Retinal pigment epithelial cell (primary cell): ENCODE measurements around the gene ESPN.
A peak's percentile ranks its signal among the peaks of the same experiment; 100 is the strongest.

ENCODE experiments used
- DNase-seq: peaks from one replicate; pipeline ENCODE4 v3.0.0-alpha.2; 2010; ENCODE audit warnings: low read depth
- H3K4me3 ChIP-seq: 2 replicates; pipeline ENCODE4 v1.5.1; 2011; ENCODE audit warnings: mild to moderate bottlenecking, low read length, control low read depth, moderate library complexity
- TF ChIP-seq, protein P1 (sequence below): conservative IDR thresholded peaks from 2 replicates; pipeline ENCODE4 v1.5.1; 2011; ENCODE audit warnings: low read depth, low read length, control low read depth, inconsistent platforms

ESPN gene

DNA sequence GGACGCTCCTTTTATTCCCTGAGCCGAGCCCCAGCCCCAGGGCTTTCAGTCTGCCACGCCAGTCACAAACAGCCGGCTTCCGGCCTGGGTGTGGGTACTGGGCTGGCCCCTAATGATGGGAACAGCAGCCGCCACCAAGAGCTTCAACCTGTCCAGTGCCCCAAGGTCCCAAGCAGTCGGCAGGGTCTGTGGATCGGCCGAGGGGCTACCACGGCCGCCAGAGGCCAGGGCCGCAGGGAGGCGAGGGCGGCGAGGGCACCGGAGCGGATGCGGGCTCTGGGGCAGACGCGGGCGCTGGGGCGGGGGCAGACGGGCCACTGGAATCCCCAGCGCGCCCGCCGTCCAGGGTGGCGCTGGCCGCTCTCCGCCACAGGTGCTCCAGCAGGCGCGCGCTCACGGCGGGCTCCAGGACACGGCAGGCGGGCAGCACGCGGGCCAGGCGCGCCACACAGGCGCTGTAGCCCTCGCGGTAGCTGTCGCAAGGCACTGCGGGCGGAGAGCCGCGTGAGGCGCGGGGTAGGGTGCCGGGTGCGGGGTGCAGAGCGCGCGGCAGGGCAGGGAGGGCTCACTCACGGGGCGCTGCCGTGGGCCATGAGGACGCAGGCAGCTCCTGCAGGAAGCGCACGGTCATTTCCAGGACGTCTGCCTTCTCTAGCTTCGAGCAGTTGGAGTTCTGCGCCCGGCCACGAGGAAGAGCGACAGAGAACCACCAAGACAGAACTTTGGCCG lies 5.7 kb upstream of the ESPN start:
- TF ChIP-seq, protein P1, sequence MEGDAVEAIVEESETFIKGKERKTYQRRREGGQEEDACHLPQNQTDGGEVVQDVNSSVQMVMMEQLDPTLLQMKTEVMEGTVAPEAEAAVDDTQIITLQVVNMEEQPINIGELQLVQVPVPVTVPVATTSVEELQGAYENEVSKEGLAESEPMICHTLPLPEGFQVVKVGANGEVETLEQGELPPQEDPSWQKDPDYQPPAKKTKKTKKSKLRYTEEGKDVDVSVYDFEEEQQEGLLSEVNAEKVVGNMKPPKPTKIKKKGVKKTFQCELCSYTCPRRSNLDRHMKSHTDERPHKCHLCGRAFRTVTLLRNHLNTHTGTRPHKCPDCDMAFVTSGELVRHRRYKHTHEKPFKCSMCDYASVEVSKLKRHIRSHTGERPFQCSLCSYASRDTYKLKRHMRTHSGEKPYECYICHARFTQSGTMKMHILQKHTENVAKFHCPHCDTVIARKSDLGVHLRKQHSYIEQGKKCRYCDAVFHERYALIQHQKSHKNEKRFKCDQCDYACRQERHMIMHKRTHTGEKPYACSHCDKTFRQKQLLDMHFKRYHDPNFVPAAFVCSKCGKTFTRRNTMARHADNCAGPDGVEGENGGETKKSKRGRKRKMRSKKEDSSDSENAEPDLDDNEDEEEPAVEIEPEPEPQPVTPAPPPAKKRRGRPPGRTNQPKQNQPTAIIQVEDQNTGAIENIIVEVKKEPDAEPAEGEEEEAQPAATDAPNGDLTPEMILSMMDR = no peak
- H3K4me3 ChIP-seq = no peak overlapping the region
- DNase-seq = no peak

DNA sequence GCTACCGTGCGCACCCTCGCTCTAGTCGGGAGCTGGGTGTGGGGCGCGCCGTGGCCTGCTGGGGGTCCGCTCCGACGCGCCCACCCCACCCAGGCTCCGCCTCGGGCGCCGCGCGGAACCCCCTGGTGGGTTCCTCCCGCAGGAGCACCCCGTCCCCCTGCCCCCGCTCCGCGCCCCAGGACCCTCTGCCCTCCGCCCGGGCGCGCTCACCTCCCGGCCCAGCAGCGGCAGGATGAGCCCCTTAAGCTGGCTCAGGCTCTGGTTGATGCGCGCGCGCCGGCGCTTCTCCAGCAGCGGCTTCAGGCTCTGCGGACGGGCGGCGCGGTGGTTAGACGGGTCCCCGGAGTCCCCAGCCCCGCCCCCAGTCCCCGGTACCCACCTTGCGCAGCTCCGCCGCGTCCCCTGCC lies 5.2 kb upstream of the ESPN start:
- TF ChIP-seq, protein P1 = no peak
- peak overlapping the region; percentile 12 for H3K4me3 ChIP-seq
- no peak for DNase-seq

DNA sequence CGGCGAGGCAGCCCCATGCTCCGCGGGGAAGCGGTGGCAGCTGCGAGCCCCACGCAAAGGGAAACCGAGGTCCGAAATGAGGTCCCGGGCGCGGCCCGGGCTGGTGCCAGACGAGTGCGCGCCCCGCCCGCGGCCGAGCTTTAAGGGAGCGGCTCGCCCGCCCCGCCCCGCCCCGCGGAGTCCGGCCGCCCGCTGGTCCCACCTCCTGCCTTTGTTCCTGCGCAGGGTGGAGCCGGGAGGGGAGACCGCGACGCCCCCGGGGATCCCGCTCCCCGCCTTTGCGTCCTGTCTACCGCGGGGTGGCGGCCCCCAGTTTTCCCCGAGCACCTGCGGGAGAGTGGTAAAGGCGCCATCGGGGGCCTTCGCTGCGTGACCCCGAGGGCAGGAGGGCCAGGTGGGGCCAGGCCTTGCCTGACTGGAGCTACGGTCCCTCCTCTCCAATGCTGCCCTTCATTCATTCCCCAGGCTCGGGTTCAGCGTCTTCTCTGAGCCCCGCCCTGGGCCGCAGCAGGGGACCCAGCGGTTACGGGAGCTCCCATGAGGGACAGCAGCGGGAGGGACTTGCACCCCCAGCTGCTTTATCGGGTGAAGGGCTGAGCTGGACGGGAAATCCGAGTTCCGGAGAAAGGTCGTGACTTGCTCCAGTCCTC lies 4.6 kb upstream of the ESPN start, which contains the start of gene HES2:
Gene HES2 (minus strand): TSS at position 116 of the 650 bp plus-strand sequence. CDS start 99 bp downstream, at position 17.
- no peak for DNase-seq
- TF ChIP-seq, protein P1 = no peak
- H3K4me3 ChIP-seq = peak within 1 kb of the TSS; percentile 12

DNA sequence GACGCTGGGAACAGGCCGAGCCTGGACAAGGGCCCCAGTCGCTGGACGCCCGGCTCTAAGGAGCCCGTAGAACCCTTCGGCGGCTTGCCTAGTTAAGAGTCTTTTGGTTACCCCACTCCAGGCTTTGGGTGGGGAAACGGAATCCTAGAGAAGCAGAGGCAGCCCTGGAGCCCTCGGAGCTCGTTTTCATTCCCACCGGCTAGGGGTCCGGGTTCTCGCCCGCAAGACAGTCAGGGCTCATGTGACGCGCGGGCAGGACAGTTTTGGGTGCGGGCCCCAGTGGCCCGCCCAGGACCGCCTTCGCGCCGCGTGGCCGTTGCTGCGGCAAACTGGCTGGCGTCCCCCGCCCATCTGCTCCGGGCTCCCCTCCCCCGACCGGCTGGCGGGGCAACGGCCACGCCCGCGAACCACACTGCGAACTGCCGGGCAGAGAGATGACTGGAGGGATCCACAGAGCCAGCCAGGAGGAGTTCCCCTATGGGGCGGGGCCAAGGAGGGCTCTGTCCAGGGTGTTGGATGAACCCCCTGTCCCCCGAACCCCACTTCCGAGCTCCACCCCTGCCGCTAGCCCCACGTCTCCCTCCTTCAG lies 4.0 kb upstream of the ESPN start:
- no peak overlapping the region for H3K4me3 ChIP-seq
- TF ChIP-seq, protein P1 = no peak

DNA sequence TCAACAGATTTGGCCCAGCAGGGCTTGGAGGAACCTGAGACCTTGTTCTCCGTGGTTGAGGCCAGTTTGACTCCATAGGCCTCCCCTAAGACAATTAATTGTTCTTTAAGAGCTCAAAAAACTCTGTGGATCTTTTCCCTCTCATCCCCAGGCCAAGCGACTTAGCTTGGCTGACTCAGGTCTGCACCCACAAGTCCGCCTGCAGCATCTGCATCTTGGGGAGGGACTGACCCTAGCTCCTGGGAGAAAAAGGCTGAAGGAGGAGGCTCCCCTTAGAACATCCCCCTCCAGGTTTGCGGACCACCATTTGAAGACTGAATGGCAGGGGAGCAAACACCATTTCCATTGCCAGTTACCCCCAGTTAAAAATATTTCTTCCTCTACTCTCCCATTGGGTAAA lies 3.3 kb upstream of the ESPN start:
- TF ChIP-seq, protein P1 = no peak
- no peak overlapping the region for H3K4me3 ChIP-seq
- no peak for DNase-seq

More for the DNA sequence above, 4.0 kb upstream of the ESPN start:
- no peak for DNase-seq

DNA sequence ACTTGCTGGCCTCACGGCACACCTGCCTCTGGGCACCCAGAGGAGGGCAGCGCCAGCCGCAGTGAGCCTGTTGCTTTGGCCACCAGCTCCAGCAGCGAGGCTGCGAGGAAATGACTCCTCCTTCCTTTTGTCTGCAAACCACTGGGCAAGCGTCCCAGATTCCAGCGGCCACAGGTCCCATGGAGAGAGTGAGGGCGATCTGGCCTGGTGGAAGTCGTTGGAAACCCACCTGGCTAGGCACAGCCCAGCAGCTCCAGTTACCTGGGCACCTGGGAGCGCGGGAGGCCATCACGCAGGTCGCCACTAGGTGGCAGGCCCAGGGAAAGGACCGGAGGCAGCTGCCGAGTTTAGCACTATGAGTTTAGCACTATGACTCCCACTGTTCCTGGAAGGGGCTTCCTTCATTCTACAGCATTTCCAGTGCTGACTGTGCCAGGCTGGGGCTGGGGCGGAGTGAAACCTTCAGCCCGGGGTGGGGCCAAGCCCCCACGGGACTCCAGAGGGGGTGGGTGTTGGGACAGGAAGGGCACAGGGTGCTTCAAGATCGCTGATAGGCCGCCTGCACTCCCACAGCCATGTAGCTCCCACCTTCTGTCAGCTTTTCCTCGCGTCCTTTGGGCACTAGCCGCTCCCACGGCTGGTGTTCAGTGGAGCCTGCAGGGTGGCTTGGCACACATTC lies 1.1 kb upstream of the ESPN start:
- TF ChIP-seq, protein P1 = peak; percentile 86
- DNase-seq = peak; percentile 12
- no peak overlapping the region for H3K4me3 ChIP-seq
